OCI-LY3 (cell line): ENCODE results near the gene HOXA1.

ENCODE experiments used
- H2AFZ ChIP-seq: fragments of 200-600, 300-600 bp; shearing (Covaris generic); 2 replicates; pipeline ENCODE4 v1.6.0; 2014; ENCODE audit warnings: antibody characterized with exemption, low read depth, low read length
- H3K27ac ChIP-seq: fragments of 200-600, 300-600 bp; sonication (generic); 2 replicates; pipeline ENCODE4 v1.5.1; 2014; ENCODE audit warnings: mild to moderate bottlenecking, low read length, moderate library complexity, mixed read lengths
- H3K27me3 ChIP-seq: fragments of 200-600, 300-600 bp; sonication (generic); 2 replicates; pipeline ENCODE4 v1.6.1; 2014; ENCODE audit warnings: low read depth, low read length, mixed read lengths
- H3K36me3 ChIP-seq: fragments of 200-600, 300-600 bp; sonication (generic); replicated peaks from 2 replicates; pipeline ENCODE3; 2014; ENCODE audit warnings: low read depth, low read length, mixed read lengths
- H3K4me1 ChIP-seq: fragments of 300-600, 200-600 bp; sonication (generic); 2 replicates; pipeline ENCODE4 v1.6.1; 2014; ENCODE audit warnings: low read length, mixed read lengths
- H3K4me2 ChIP-seq: fragments of 200-600, 300-600 bp; sonication (generic); 2 replicates; pipeline ENCODE4 v1.6.1; 2014; ENCODE audit warnings: low read length, mixed read lengths
- H3K4me3 ChIP-seq: fragments of 300-600, 200-600 bp; sonication (generic); 2 replicates; pipeline ENCODE4 v1.5.1; 2014; ENCODE audit warnings: antibody characterized with exemption, mild to moderate bottlenecking, low read length, moderate library complexity
- H3K79me2 ChIP-seq: fragments of 300-600, 200-600 bp; shearing (Covaris generic); 2 replicates; pipeline ENCODE4 v1.6.1; 2014; ENCODE audit warnings: mild to moderate bottlenecking, low read length, mixed read lengths
- H3K9ac ChIP-seq: fragments of 300-600, 200-600 bp; shearing (Covaris generic); 2 replicates; pipeline ENCODE4 v1.6.0; 2014; ENCODE audit warnings: mild to moderate bottlenecking, low read length, moderate library complexity
- H3K9me3 ChIP-seq: fragments of 200-600, 300-600 bp; shearing (Covaris generic); 2 replicates; pipeline ENCODE4 v1.6.1; 2014; ENCODE audit warnings: low read length, mixed read lengths; ENCODE audit not compliant: insufficient read depth
- H4K20me1 ChIP-seq: fragments of 200-600, 300-600 bp; sonication (generic); 2 replicates; pipeline ENCODE4 v1.6.1; 2016; ENCODE audit warnings: low read length, mixed read lengths; ENCODE audit not compliant: insufficient read depth
- EZH2phosphoT487 ChIP-seq: fragments of 200-600 bp; shearing (Covaris generic); IDR thresholded peaks from 2 replicates; pipeline ENCODE4 v1.6.1; 2018; ENCODE audit warnings: antibody characterized with exemption, mixed run types, low read depth
- TF ChIP-seq, protein P1 (sequence below): fragments of 200-600, 300-600 bp; sonication (generic); IDR thresholded peaks from 2 replicates; pipeline ENCODE4 v1.5.1; 2014; ENCODE audit warnings: antibody characterized with exemption, low read length, low read depth

Gene HOXA1

DNA sequence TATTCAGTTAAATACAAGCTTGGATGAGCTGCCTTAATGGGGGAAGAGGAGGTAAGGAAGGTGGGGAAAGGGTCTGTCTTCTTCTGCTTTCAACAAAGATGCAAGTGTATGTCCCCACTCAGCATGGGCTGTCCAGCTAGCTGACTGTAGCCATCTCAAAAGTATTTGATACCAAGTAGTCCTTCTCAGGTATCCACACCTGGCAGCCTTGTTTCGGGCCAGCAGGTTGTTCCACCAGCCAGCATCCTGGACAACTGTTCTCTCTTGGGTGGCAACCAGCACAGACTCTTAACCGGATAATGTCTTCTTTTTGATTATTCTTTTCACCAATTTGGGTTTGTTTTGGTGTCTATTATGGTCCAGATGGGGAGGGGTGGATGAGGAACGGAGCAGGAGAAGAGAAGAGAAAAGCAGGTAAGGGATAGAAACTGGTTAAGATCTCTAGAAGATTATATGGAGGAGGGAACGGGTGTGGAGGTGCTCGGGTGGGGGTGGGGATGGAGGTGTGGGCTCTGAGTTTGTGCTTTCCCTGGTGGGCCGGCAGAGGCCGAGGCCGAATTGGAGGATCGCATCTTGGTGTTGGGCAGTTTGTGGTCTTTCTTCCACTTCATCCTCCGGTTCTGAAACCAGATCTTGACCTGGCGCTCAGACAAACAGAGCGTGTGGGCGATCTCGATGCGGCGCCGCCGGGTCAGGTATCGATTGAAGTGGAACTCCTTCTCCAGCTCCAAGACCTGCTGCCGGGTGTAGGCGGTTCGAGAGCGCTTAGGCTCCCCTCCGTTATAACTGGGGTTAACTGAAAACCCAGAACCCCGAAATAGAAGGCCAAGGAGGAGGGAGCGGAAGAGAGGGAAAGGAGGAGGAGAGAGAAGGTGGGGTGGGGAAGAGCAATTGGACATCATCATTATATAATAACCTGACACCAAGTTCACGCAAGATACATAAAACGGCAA is 33.3 kb upstream of the HOXA1 start:
- Histone ChIP-seq H3K27ac (no peak overlapping the region), H3K27me3 (no peaks in the 10 kb centered on the region; the same call in 1 of the 2 replicates), H2AFZ (no peak overlapping the region), H3K4me3 (no peak overlapping the region), H3K79me2 (no peaks in the 10 kb centered on the region), H3K9ac (no peak overlapping the region), H3K4me1 (peaks cover 2% of the 10 kb centered on the region), H3K4me2 (no peak overlapping the region), H4K20me1 (no peaks in the 10 kb centered on the region), H3K36me3 (no peaks in the 10 kb centered on the region), H3K9me3 (no peaks in the 10 kb centered on the region)
- TF ChIP-seq, protein P1, sequence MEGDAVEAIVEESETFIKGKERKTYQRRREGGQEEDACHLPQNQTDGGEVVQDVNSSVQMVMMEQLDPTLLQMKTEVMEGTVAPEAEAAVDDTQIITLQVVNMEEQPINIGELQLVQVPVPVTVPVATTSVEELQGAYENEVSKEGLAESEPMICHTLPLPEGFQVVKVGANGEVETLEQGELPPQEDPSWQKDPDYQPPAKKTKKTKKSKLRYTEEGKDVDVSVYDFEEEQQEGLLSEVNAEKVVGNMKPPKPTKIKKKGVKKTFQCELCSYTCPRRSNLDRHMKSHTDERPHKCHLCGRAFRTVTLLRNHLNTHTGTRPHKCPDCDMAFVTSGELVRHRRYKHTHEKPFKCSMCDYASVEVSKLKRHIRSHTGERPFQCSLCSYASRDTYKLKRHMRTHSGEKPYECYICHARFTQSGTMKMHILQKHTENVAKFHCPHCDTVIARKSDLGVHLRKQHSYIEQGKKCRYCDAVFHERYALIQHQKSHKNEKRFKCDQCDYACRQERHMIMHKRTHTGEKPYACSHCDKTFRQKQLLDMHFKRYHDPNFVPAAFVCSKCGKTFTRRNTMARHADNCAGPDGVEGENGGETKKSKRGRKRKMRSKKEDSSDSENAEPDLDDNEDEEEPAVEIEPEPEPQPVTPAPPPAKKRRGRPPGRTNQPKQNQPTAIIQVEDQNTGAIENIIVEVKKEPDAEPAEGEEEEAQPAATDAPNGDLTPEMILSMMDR = no peak
- TF ChIP-seq EZH2phosphoT487 = no peak

DNA sequence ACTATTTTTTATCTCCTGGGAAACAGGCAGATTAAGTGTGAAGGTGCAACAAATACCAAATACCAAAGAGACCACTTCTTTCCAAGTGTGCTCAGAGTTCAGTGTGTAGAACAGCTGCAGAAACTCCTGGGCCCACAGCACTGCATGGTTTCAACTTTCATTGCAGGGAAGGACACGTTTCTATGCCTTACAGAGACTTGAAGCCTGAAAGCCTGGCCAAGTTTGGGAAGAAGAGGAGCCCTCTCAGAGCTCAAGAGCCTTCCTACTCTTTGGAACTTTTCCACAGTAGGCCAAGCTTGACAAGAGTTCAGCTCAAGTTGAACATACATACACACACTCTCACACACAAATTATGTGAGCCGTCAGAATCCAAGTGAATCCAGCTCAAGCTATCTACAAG is 32.2 kb upstream of the HOXA1 start:
- Histone ChIP-seq H4K20me1 (no peaks in the 10 kb centered on the region), H3K4me3 (no peak overlapping the region), H3K4me1 (no peaks in the 10 kb centered on the region), H3K79me2 (no peaks in the 10 kb centered on the region), H3K36me3 (no peaks in the 10 kb centered on the region), H3K27me3 (no peaks in the 10 kb centered on the region; the same call in 1 of the 2 replicates), H3K9ac (no peak overlapping the region), H3K27ac (no peak overlapping the region), H3K4me2 (no peak overlapping the region), H2AFZ (no peak overlapping the region), H3K9me3 (no peaks in the 10 kb centered on the region)
- TF ChIP-seq EZH2phosphoT487 = no peak
- TF ChIP-seq, protein P1 = no peak

DNA sequence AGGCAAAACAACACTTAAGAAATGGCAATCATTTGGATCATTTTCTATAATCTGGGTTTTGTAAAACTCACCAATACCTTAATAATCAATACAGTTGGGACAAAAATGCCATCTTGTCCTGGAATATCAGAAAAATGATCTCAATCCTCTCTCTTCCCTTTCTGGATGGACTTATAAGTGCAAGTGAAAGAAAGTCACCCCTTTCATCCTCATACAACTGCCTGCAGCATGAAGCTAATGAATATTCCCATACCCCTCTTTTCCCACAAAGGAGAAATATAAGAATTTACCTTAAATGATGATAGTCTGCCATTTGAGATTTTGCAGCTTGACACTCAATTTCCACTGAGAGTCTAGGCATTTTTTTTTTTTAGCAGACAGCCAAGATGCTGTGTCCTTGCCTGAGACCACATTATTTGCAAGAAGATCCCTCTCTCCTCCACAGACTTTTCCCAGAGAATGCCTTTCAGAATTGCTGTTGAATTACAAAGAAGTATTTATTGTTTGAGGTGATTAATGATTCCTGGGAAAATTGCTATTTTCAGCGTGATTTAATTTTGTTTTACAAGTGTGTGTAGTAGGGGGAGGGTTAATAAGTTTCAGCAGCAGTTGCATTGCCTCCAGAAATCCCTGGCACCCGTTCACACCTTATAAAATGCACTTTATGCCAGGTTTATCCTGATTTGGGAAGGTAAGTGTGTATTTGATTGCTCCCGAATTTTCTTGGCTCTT is 31.0 kb upstream of the HOXA1 start:
- Histone ChIP-seq H4K20me1 (no peaks in the 10 kb centered on the region), H3K4me2 (no peak overlapping the region), H3K27me3 (no peaks in the 10 kb centered on the region; the same call in 1 of the 2 replicates), H2AFZ (no peak overlapping the region), H3K27ac (no peak overlapping the region), H3K9me3 (no peaks in the 10 kb centered on the region), H3K4me1 (no peaks in the 10 kb centered on the region), H3K9ac (no peak overlapping the region), H3K4me3 (no peak overlapping the region), H3K79me2 (no peaks in the 10 kb centered on the region), H3K36me3 (no peaks in the 10 kb centered on the region)
- TF ChIP-seq, protein P1 = no peak
- TF ChIP-seq EZH2phosphoT487 = no peak

DNA sequence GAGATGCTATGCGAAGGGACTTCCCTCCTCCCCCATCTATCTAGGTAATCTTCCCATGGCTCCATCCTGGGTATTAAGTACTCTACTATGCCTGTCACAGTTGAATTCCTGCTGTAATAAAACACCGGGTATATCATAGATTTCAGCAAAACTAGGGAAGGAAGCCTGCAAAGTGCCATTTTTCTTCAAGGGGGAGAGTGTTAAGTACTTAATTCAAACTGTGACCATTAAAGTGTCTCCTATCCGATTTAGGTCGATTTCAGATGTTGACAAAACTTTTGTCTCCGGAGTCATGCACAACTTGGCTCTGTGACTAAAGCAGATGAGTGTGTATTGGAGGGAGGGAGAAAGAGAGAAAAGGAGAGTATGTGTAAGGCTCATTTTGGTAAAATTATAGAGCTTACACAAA is 30.2 kb upstream of the HOXA1 start:
- Histone ChIP-seq H4K20me1 (no peaks in the 10 kb centered on the region), H3K27ac (no peak overlapping the region), H2AFZ (no peak overlapping the region), H3K9ac (no peak overlapping the region), H3K79me2 (no peaks in the 10 kb centered on the region), H3K4me3 (no peak overlapping the region), H3K4me2 (no peak overlapping the region), H3K9me3 (no peaks in the 10 kb centered on the region), H3K4me1 (no peaks in the 10 kb centered on the region), H3K27me3 (no peaks in the 10 kb centered on the region; the same call in 1 of the 2 replicates), H3K36me3 (no peaks in the 10 kb centered on the region)
- TF ChIP-seq, protein P1 = no peak
- TF ChIP-seq EZH2phosphoT487 = no peak
